ENCODE data around the gene STAMBPL1.

Gene STAMBPL1

DNA sequence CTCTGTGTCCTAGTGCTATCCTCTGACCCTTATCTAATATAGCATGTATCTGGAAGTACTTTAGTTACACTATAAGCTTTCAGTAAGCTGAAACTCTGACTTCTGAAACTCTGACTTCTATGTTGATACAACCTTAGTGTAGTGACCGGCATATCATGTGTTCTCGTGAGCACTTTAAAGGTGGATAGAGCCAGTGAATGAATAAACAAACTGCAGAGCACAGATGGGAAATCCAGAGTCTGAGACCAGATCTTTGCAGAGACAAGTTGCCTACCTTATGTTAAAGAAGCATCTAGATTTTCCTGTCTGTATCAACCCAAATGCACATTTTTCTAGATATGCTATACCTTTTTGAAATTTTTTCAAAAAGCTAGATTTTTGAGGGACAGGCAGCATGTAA, 69.0 kb downstream of the STAMBPL1 start:
- DNase-seq (ENCODE audit: low spot score): no peak
- TF ChIP-seq, protein P1, sequence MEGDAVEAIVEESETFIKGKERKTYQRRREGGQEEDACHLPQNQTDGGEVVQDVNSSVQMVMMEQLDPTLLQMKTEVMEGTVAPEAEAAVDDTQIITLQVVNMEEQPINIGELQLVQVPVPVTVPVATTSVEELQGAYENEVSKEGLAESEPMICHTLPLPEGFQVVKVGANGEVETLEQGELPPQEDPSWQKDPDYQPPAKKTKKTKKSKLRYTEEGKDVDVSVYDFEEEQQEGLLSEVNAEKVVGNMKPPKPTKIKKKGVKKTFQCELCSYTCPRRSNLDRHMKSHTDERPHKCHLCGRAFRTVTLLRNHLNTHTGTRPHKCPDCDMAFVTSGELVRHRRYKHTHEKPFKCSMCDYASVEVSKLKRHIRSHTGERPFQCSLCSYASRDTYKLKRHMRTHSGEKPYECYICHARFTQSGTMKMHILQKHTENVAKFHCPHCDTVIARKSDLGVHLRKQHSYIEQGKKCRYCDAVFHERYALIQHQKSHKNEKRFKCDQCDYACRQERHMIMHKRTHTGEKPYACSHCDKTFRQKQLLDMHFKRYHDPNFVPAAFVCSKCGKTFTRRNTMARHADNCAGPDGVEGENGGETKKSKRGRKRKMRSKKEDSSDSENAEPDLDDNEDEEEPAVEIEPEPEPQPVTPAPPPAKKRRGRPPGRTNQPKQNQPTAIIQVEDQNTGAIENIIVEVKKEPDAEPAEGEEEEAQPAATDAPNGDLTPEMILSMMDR (IDR thresholded peaks at IDR 0.05; ENCODE audit: extremely low read depth, insufficient read depth, missing control alignments): no peak
- in situ Hi-C loops (cut with MboI; ENCODE audit: low pct_unique_long_range_greater_than_20kb, low sequenced_read_pairs, unreplicated experiment): loop anchor here (10.0 kb wide), 1 partner anchor 66 kb away; no protein-coding TSS in a partner anchor

DNA sequence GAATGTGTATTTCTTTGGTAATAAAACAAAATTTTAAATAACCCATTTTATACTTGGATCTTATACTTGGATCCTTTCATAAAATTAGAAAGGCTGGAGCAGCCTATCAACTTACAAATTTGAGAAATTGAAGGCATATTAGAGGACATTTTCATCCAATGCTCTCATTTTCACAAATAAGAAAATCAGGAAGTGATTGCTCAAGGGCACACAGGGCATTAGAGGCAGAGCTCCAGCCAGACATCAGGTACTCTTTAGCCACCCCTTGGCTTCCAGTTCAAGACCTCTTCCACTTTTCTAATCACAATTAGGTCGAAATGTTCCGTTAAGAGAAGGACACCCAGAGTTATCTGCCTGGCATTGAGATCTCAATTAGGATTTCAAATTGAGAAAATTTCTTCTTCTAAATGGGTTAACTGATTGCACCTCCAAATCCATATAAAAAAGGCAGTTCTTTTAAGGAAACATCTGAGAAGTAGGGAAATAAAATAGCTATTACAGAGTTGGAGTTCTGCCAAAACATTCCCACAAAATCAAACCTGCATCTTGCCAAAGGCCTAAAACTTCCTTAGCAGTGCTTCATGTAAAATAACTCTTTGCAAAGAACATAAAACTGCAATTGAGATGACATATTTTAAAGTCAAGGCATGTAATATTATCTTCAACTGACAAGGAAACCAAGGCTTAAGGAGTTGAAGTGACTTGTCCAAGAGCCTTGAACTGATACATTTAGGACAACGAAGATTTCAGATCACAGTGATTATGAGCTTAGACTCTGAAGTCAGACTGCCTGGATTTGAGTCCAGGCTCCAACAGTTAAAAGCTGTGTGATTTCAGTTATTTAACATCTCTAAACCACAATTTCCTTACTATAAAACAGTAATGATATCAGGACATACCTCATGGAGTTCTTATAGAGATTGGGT, 70.1 kb downstream of the STAMBPL1 start:
- TF ChIP-seq, protein P1 (IDR thresholded peaks at IDR 0.05; ENCODE audit: extremely low read depth, insufficient read depth, missing control alignments): no peak
- no peak for DNase-seq (ENCODE audit: low spot score)
- in situ Hi-C loops (cut with MboI; ENCODE audit: low pct_unique_long_range_greater_than_20kb, low sequenced_read_pairs, unreplicated experiment): loop anchor here (10.0 kb wide), 1 partner anchor 65 kb away; no protein-coding TSS in a partner anchor

DNA sequence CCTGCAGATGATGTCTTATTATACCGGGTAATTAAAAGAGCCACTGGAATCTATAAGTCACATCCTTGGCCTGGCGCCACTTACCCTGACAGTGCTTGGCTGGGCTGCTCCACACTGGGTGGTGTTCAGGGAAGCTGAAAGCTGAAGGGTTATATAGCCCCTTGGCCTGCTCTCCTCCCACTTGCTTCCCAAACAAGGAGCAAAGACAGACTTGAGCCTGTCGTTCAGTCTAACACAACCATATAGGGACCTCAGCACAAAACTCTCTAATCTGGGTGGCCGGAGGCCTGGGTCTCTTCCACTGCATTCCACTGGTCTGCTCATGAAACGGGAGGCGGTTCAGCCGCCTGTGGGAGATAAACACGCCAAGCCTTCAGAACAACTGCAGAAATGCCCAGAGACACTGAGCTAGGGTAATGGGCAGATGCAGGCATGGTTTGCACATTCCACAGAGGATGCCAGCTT, 72.6 kb downstream of the STAMBPL1 start, which contains the start of gene ACTA2:
ACTA2 (minus strand) TSS at position 127 of the 465 bp plus-strand sequence. CDS start 3,843 bp downstream, outside the sequence.
- TF ChIP-seq, protein P1 (IDR thresholded peaks at IDR 0.05; ENCODE audit: extremely low read depth, insufficient read depth, missing control alignments): no peak
- in situ Hi-C loops (cut with MboI; ENCODE audit: low pct_unique_long_range_greater_than_20kb, low sequenced_read_pairs, unreplicated experiment): no loop called here
- no peak for DNase-seq (ENCODE audit: low spot score)

DNA sequence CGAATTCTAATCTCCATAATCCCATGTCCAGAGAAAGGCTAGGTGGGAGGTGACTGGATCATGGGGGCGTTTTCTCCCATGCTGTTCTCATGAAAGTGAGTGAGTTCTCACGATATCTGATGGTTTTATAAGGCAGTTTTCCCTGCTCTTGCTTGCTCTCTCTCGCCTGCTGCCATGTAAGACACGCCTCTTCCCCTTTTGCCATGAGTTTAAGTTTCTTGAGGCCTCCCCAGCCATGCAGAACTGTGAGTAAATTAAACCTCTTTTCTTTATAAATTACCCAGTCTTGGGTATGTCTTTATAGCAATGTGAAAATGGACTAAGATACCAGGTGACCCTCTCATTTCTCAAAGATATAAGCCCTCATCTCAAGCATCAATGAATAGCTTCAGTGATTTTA, 73.6 kb downstream of the STAMBPL1 start:
- in situ Hi-C loops (cut with MboI; ENCODE audit: low pct_unique_long_range_greater_than_20kb, low sequenced_read_pairs, unreplicated experiment): no loop called here
- DNase-seq (ENCODE audit: low spot score): no peak
- TF ChIP-seq, protein P1 (IDR thresholded peaks at IDR 0.05; ENCODE audit: extremely low read depth, insufficient read depth, missing control alignments): no peak

DNA sequence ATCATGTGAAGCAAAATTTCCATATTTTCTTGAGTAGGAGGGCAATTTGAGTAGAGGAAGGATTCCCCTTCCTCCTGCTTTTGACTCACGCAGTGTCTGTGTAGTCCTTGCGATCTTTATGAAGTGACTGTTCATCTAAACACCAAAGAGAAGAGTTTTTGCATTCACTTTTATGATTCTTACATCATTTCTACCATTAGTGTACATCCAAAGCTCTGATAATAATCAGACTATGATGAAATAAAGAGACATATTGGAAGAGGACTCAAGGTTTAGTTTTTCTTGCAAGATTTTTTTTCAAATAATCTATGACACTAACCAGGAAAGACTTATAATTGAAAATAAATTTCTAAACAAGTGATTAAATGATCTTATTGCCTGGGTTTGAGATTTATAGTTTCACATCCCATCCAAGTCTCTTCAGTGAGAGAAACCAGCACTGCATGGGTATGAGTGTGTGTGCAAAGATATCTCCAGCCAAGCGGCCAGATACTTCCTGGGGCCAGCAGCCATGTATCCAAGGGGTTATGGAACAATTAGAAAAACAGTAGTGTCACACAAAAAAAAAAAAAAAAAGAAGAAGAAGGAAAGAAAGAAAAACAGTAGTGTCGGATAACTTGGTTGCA, 74.5 kb downstream of the STAMBPL1 start:
- TF ChIP-seq, protein P1 (IDR thresholded peaks at IDR 0.05; ENCODE audit: extremely low read depth, insufficient read depth, missing control alignments): no peak
- DNase-seq (ENCODE audit: low spot score): no peak
- in situ Hi-C loops (cut with MboI; ENCODE audit: low pct_unique_long_range_greater_than_20kb, low sequenced_read_pairs, unreplicated experiment): no loop called here

DNA sequence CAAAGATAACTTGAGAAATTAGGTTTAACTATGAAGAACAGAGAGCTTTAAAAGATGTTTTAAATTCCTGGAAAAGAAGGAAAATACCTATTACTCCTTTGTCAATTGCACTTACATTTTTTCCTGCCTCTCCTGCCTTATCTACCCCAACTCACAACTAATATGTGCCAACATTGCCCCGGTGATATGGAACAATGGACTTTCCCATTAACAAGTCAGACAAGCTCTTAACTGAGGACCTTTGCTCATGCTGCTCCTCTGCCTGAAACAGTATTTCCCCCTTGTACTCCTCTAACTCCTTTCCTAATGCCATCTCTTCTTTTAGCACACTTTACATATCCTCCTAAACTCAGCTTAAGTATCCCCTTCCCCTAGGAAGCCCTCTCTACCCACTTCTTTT, 77.3 kb downstream of the STAMBPL1 start:
- in situ Hi-C loops (cut with MboI; ENCODE audit: low pct_unique_long_range_greater_than_20kb, low sequenced_read_pairs, unreplicated experiment): no loop called here
- TF ChIP-seq, protein P1 (IDR thresholded peaks at IDR 0.05; ENCODE audit: extremely low read depth, insufficient read depth, missing control alignments): no peak
- no peak for DNase-seq (ENCODE audit: low spot score)
